G401 (cell line): ENCODE results near the gene CD44. TPM values are rescaled to one million over a fixed set of nuclear protein-coding genes. Genes with fewer than 3 reads are reported as not detected.
"Not testable (repeated sequence)": the region's sequence is repeated elsewhere in the genome, so short reads cannot be mapped to it uniquely, and the experiment has no call there.

Source experiments
- DNase-seq: peaks from one replicate; pipeline ENCODE4 v3.0.0-alpha.2; 2015; ENCODE audit warnings: low spot score
- in situ Hi-C: cut with HindIII; loops from 2 replicates; pipeline ENCODE4 v1.10.0; 2016; ENCODE audit warnings: low sequenced_read_pairs, mixed read lengths
- total RNA-seq: library from RNA; depleted of rRNA; stranded (reverse); fragments of >200 nt; shearing (Covaris generic); gene quantifications from 2 replicates; pipeline ENCODE4 v1.2.3, GENCODE V29; 2014

The CD44 gene
- total RNA-seq, 1 experiment from 2014 or later, result 6.8 TPM

- in situ Hi-C loops, result no loop called here
- no peak for DNase-seq
Observed at GRCh38 chr11:35192347-35192746, 53.4 kb downstream of the CD44 start.

- no peak for DNase-seq
- in situ Hi-C loops, result no loop called here
Observed at GRCh38 chr11:35193767-35194166, 54.8 kb downstream of the CD44 start.

- DNase-seq, result no peak
- in situ Hi-C loops, result no loop called here
Observed at GRCh38 chr11:35197292-35197691, 58.3 kb downstream of the CD44 start.

GRCh38 chr11:35200811-35201341 is 61.9 kb downstream of the CD44 start:
- DNase-seq, result no peak
- in situ Hi-C loops, result no loop called here

- no peak for DNase-seq
- in situ Hi-C loops, result no loop called here
Observed at GRCh38 chr11:35204614-35205013, 65.6 kb downstream of the CD44 start.

- in situ Hi-C loops, result no loop called here
- DNase-seq, result no peak
Observed at GRCh38 chr11:35206616-35207015, 67.6 kb downstream of the CD44 start.

- DNase-seq, result no peak
- in situ Hi-C loops, result no loop called here
Observed at GRCh38 chr11:35207471-35208403, 68.8 kb downstream of the CD44 start.

- DNase-seq, result no peak
- in situ Hi-C loops, result no loop called here
Observed at GRCh38 chr11:35208795-35209194, 69.8 kb downstream of the CD44 start.

- no peak for DNase-seq
- in situ Hi-C loops, result no loop called here
Observed at GRCh38 chr11:35210876-35211546, 72.0 kb downstream of the CD44 start.

- in situ Hi-C loops, result no loop called here
- DNase-seq, result no peak
Observed at GRCh38 chr11:35211952-35212351, 73.0 kb downstream of the CD44 start.

- no peak for DNase-seq
- in situ Hi-C loops, result no loop called here
Observed at GRCh38 chr11:35214226-35214770, 75.3 kb downstream of the CD44 start.

GRCh38 chr11:35214792-35215193 is 75.8 kb downstream of the CD44 start:
- no peak for DNase-seq
- in situ Hi-C loops, result no loop called here

GRCh38 chr11:35215945-35216344 is 77.0 kb downstream of the CD44 start:
- no peak for DNase-seq
- in situ Hi-C loops, result no loop called here

GRCh38 chr11:35216962-35217678 is 78.1 kb downstream of the CD44 start:
- in situ Hi-C loops, result no loop called here
- DNase-seq, result no peak

GRCh38 chr11:35218956-35219355 is 80.0 kb downstream of the CD44 start:
- in situ Hi-C loops, result no loop called here
- no peak for DNase-seq

GRCh38 chr11:35223371-35223796 is 84.4 kb downstream of the CD44 start:
- no peak for DNase-seq
- in situ Hi-C loops, result no loop called here

- in situ Hi-C loops, result no loop called here
- DNase-seq, result no peak
Observed at GRCh38 chr11:35223991-35224390, 85.0 kb downstream of the CD44 start.

GRCh38 chr11:35225946-35226520 is 87.1 kb downstream of the CD44 start:
- DNase-seq, result no peak
- in situ Hi-C loops, result no loop called here

- DNase-seq, in situ Hi-C loops: not testable (repeated sequence)
Observed at GRCh38 chr11:35226756-35227155, 87.8 kb downstream of the CD44 start.
